ENCODE data around the gene MAEA. TPM values are rescaled to one million over a fixed set of nuclear protein-coding genes. Genes with fewer than 3 reads are reported as not detected.

Gene MAEA
- total and polyA plus RNA-seq, 2 of the 8 experiments (the other 6 are each of a cell fraction or from before 2014, with no cell fraction given) = 75.8 to 133 TPM

DNA sequence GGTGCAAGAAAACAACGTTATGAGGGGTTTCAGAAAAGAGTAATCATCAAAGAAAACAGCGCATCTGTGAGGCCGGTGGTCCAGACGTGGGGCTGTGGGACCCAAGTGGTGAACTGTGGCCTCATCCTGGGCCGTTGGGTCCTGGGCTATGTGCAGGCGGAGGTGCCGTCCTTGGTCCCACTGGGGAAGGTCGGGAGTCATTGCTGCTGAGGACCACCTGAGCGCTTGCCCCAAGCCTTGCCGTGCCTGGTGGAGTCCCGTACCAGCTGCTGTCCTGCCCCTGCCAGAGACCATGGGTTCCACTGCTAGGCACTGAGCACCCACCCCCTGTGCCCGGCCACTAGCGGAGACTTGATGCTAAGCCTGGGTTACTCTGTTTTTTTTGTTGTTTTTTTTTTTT lies 31.8 kb downstream of the MAEA start:
- Histone ChIP-seq H4K20me1 (replicated peaks in 1 of 2; ENCODE audit: control insufficient read depth in 1 of 2, insufficient read depth in 2 of 2, low read length in 2 of 2) (peaks cover 4 to 22% of the 10 kb centered on the region in 2 experiments), H2AK5ac (ENCODE audit: low read depth, low read length) (no peak overlapping the region), H3K14ac (ENCODE audit: insufficient read length) (no peak overlapping the region), H3K23ac (ENCODE audit: insufficient read length) (no peak overlapping the region), H2BK15ac (ENCODE audit: low read length) (no peak overlapping the region), H3K4me2 (ENCODE audit: insufficient read depth in 1 of 2, low read depth in 2 of 2, low read length in 2 of 2) (no peak overlapping the region), H4K5ac (ENCODE audit: insufficient read length, low read depth, low read length) (no peak overlapping the region), H3K4ac (replicated peaks; ENCODE audit: insufficient read length, low read depth, low read length) (no peak overlapping the region), H3K79me2 (ENCODE audit: control insufficient read depth in 1 of 2, insufficient read depth in 2 of 2, low read length in 2 of 2) (no peaks in the 10 kb centered on the region; a peak in 1 of 4 replicates), H4K8ac (ENCODE audit: extremely low read depth, insufficient read depth, low read length) (no peak overlapping the region), H2BK5ac (ENCODE audit: low read depth, low read length) (no peak overlapping the region), H3K27me3 (replicated peaks in 1 of 4; ENCODE audit: control insufficient read depth in 3 of 4, extremely low read depth in 1 of 4, insufficient read depth in 3 of 4, low read length in 3 of 4) (no peaks in the 10 kb centered on the region), H3K18ac (ENCODE audit: extremely low read depth, low read length) (no peak overlapping the region), H2BK120ac (replicated peaks; ENCODE audit: low read depth, low read length) (no peak overlapping the region), H3K23me2 (ENCODE audit: low read depth, low read length) (peaks cover 11% of the 10 kb centered on the region; the same call in 1 of the 2 replicates), H3K9me3 (ENCODE audit: insufficient read depth in 2 of 2, low read depth in 1 of 2, low read length in 1 of 2) (no peaks in the 10 kb centered on the region), H3K4me1 (replicated peaks in 1 of 4; ENCODE audit: control insufficient read depth in 3 of 4, insufficient read depth in 4 of 4, low read length in 3 of 4) (no peaks in the 10 kb centered on the region), H3K56ac (replicated peaks; ENCODE audit: insufficient read length, low read depth, low read length) (no peak overlapping the region), H3K36me3 (ENCODE audit: control insufficient read depth in 2 of 4, insufficient read depth in 4 of 4, low read length in 3 of 4) (peaks cover 11 to 28% (median 23%) of the 10 kb centered on the region in 4 experiments; a peak in 7 of 8 replicates), H2AFZ (ENCODE audit: low read length) (no peak overlapping the region), H3K4me3 (ENCODE audit: extremely low read depth in 1 of 4, insufficient read depth in 2 of 4, low read depth in 3 of 4, low read length in 4 of 4) (no peak overlapping the region), H2BK12ac (ENCODE audit: low read depth, low read length) (no peak overlapping the region), H3K79me1 (ENCODE audit: low read depth, low read length) (peaks cover 6% of the 10 kb centered on the region), H3K27ac (ENCODE audit: low read depth, low read length) (no peak overlapping the region), H4K91ac (replicated peaks; ENCODE audit: insufficient read length, low read length) (no peak overlapping the region), H2BK20ac (ENCODE audit: low read length) (no peak overlapping the region), H3K9ac (replicated peaks in 1 of 4; ENCODE audit: extremely low read depth in 1 of 4, low read depth in 3 of 4, low read length in 3 of 4) (no peak overlapping the region)
- ChIA-PET CTCF (ENCODE audit: partially characterized antibody) (no interaction called here), POLR2A (ENCODE audit: partially characterized antibody) (interaction anchor here (1.0 kb wide), 1 partner anchor 72 kb away, joined by 3 read pairs; the partner anchor contains the start of gene CTBP1)
- TF ChIP-seq EZH2 (IDR thresholded peaks at IDR 0.05; ENCODE audit: low read depth, low read length, severe bottlenecking) = no peak
- TF ChIP-seq CHD1 (IDR thresholded peaks at IDR 0.05; ENCODE audit: low read depth, low read length) = no peak
- TF ChIP-seq, protein P1, sequence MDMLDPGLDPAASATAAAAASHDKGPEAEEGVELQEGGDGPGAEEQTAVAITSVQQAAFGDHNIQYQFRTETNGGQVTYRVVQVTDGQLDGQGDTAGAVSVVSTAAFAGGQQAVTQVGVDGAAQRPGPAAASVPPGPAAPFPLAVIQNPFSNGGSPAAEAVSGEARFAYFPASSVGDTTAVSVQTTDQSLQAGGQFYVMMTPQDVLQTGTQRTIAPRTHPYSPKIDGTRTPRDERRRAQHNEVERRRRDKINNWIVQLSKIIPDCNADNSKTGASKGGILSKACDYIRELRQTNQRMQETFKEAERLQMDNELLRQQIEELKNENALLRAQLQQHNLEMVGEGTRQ (IDR thresholded peaks at IDR 0.05; ENCODE audit: low read length) = no peak
- TF ChIP-seq SP2 (IDR thresholded peaks at IDR 0.05; ENCODE audit: low read length) = no peak
- TF ChIP-seq TBP (IDR thresholded peaks at IDR 0.05; ENCODE audit: low read depth, low read length) = no peak
- no peak for TF ChIP-seq SP4 (IDR thresholded peaks at IDR 0.05; ENCODE audit: low read length)
- TF ChIP-seq, protein P2, sequence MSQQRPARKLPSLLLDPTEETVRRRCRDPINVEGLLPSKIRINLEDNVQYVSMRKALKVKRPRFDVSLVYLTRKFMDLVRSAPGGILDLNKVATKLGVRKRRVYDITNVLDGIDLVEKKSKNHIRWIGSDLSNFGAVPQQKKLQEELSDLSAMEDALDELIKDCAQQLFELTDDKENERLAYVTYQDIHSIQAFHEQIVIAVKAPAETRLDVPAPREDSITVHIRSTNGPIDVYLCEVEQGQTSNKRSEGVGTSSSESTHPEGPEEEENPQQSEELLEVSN (IDR thresholded peaks at IDR 0.05) = no peak
- no peak for TF ChIP-seq SRF (IDR thresholded peaks at IDR 0.05; ENCODE audit: low read depth, low read length)
- no peak for TF ChIP-seq POU5F1 (IDR thresholded peaks at IDR 0.05; ENCODE audit: low read depth, low read length)
- no peak for TF ChIP-seq SP1 (IDR thresholded peaks at IDR 0.05; ENCODE audit: low read depth, low read length)
- TF ChIP-seq SAP30 (IDR thresholded peaks at IDR 0.05; ENCODE audit: insufficient read depth, insufficient replicate concordance, low read length) = no peak
- DNase-seq (ENCODE audit: low read depth in 1 of 2, low spot score in 2 of 2) (no peak), FAIRE-seq (no peak)
- WGBS, 2 experiments (ENCODE audit: extremely low coverage in 1 of 2, insufficient coverage in 1 of 2, insufficient read length in 1 of 2, insufficient replicate concordance in 2 of 2, low coverage in 1 of 2, low lambda C conversion rate in 2 of 2, missing lambda C conversion rate in 1 of 2) = 94% methylated on average over 13 of the region's 13 CpGs; no CpG with 5 or more reads in 1 of the 2 experiments

All from H1 (cell line).